Endothelial cell of umbilical vein (primary cell): Measurements from ENCODE around the gene LPP. TPM values are rescaled to one million over a fixed set of nuclear protein-coding genes. Genes with fewer than 3 reads are reported as not detected.

Experiments used
- BruUV-seq: library from RNA; stranded (reverse); fragments of 400-500 nt; replicated peaks from 2 replicates; lab custom pipeline; 2021; lab: Mats Ljungman, UMichigan
- CTCF ChIA-PET: fragments of 300-600, 350-600 bp; sonication (Branson Sonifier 250); formaldehyde crosslinking; loops from one replicate; lab custom pipeline; 2021; ENCODE audit warnings: antibody characterized with exemption, inconsistent platforms; lab: Charles Lee
- POLR2A ChIA-PET: fragments of 300-600, 350-600 bp; sonication (Branson Sonifier 250); formaldehyde crosslinking; loops from one replicate; lab custom pipeline; 2021; ENCODE audit warnings: antibody characterized with exemption, inconsistent platforms; lab: Charles Lee
- DNase-seq: peaks from one replicate; pipeline ENCODE4 v3.0.0-alpha.2; 2011; ENCODE audit warnings: low read depth, low spot score
- FAIRE-seq: peaks from 2 replicates; lab custom pipeline; 2011; peaks lifted over from hg19 to GRCh38; lab: Jason Lieb, UNC
- H2AFZ ChIP-seq: 2 replicates; pipeline ENCODE4 v1.6.0; 2012; ENCODE audit warnings: low read depth, low read length, control low read depth, inconsistent platforms
- H3K27ac ChIP-seq: 2 replicates; pipeline ENCODE4 v1.5.1; 2011; ENCODE audit warnings: low read depth, mild to moderate bottlenecking, control low read depth, low read length, moderate library complexity; ENCODE audit not compliant: insufficient read depth
- H3K27me3 ChIP-seq, 2 experiments: 2 replicates each; pipeline versions ENCODE4 v1.6.0 to v1.6.1; 2011; ENCODE audit warnings: low read length in 2 of 2, mixed read lengths in 1 of 2; ENCODE audit not compliant: control insufficient read depth in 2 of 2, insufficient read depth in 2 of 2
- H3K36me3 ChIP-seq, 2 experiments: 2 replicates in 1 of 2; 3 replicates in 1 of 2; pipeline ENCODE4 v1.5.1; 2011; ENCODE audit warnings: low read length in 2 of 2, mild to moderate bottlenecking in 1 of 2, moderate library complexity in 1 of 2; ENCODE audit not compliant: control insufficient read depth in 2 of 2, insufficient read depth in 2 of 2; ENCODE audit errors: extremely low read depth in 1 of 2
- H3K4me1 ChIP-seq: 3 replicates; pipeline ENCODE4 v1.5.1; 2011; ENCODE audit warnings: mild to moderate bottlenecking, low read length; ENCODE audit not compliant: control insufficient read depth, insufficient read depth; ENCODE audit errors: extremely low read depth
- H3K4me2 ChIP-seq: 2 replicates; pipeline ENCODE4 v1.6.1; 2011; ENCODE audit warnings: low read length, control low read depth, mixed read lengths; ENCODE audit not compliant: insufficient read depth
- H3K4me3 ChIP-seq, 3 experiments: fragments of 200-600 bp in 1 of 3; sonication (generic), shearing (Covaris generic) in 1 of 3; replicated peaks in 1 of 3; 2 replicates each; pipeline ENCODE4 v1.5.1; 2011 to 2016; ENCODE audit warnings: control low read depth in 3 of 3, low read length in 3 of 3, mild to moderate bottlenecking in 2 of 3, inconsistent platforms in 1 of 3, low read depth in 1 of 3, moderate library complexity in 1 of 3; ENCODE audit not compliant: insufficient read depth in 1 of 3
- H3K79me2 ChIP-seq: 2 replicates; pipeline ENCODE4 v1.6.0; 2012; ENCODE audit warnings: low read length, inconsistent platforms; ENCODE audit not compliant: control insufficient read depth, insufficient read depth
- H3K9ac ChIP-seq: replicated peaks from 2 replicates; pipeline ENCODE3; 2011; ENCODE audit warnings: low read length, control low read depth; ENCODE audit not compliant: insufficient read depth; ENCODE audit errors: extremely low read depth
- H3K9me1 ChIP-seq: replicated peaks from 3 replicates; pipeline ENCODE4 v1.6.0; 2011; ENCODE audit warnings: mild to moderate bottlenecking, low read length; ENCODE audit not compliant: control insufficient read depth, insufficient read depth; ENCODE audit errors: extremely low read depth
- H3K9me3 ChIP-seq: replicated peaks from 2 replicates; pipeline ENCODE4 v1.5.1; 2012; ENCODE audit warnings: low read length, inconsistent platforms; ENCODE audit not compliant: control insufficient read depth, insufficient read depth
- H4K20me1 ChIP-seq: replicated peaks from 2 replicates; pipeline ENCODE3; 2011; ENCODE audit warnings: mild to moderate bottlenecking, low read length; ENCODE audit not compliant: control insufficient read depth, insufficient read depth; ENCODE audit errors: extremely low read depth
- EZH2 ChIP-seq: IDR thresholded peaks from 2 replicates; pipeline ENCODE4 v1.6.1; 2012; ENCODE audit warnings: borderline replicate concordance, low read depth, mild to moderate bottlenecking, moderate library complexity, low read length, inconsistent platforms; ENCODE audit not compliant: severe bottlenecking
- FOS ChIP-seq: IDR thresholded peaks from 2 replicates; pipeline ENCODE4 v1.6.1; 2011; ENCODE audit warnings: mild to moderate bottlenecking, low read length, moderate library complexity, borderline replicate concordance; ENCODE audit not compliant: insufficient read depth
- GATA2 ChIP-seq: IDR thresholded peaks from 2 replicates; pipeline ENCODE4 v1.7.0; 2011; ENCODE audit warnings: low read depth, mild to moderate bottlenecking, moderate library complexity, mixed read lengths, low read length; ENCODE audit not compliant: insufficient read length, insufficient read depth
- JUN ChIP-seq: IDR thresholded peaks from 2 replicates; pipeline ENCODE4 v1.6.1; 2011; ENCODE audit warnings: borderline replicate concordance, low read depth; ENCODE audit not compliant: insufficient read length, insufficient read depth
- MYC ChIP-seq: IDR thresholded peaks from one replicate; pipeline ENCODE4 v1.6.1; 2011; ENCODE audit warnings: mild to moderate bottlenecking, low read depth, low read length
- POLR2A ChIP-seq: IDR thresholded peaks from 2 replicates; pipeline ENCODE4 v1.6.1; 2012; ENCODE audit warnings: low read depth, mild to moderate bottlenecking, control low read depth, low read length
- POLR2AphosphoS5 ChIP-seq: IDR thresholded peaks from 2 replicates; pipeline ENCODE4 v1.6.1; 2012; ENCODE audit warnings: low read depth, mild to moderate bottlenecking, control low read depth, low read length, moderate library complexity; ENCODE audit not compliant: insufficient read depth
- dilution Hi-C: fragments of 300-500 bp; cut with MboI; formaldehyde crosslinking; loops from one replicate; pipeline ENCODE4 v1.15.0; 2019; ENCODE audit warnings: low sequenced_read_pairs; ENCODE audit not compliant: extremely low pct_ligation_motif_present
- intact Hi-C: fragments of 100-400 bp; cut with micrococcal nuclease; formaldehyde crosslinking; loops from one replicate; pipeline ENCODE4 v1.10.0; 2022
- polyA plus RNA-seq, 4 experiments: library from polyadenylated mRNA; depleted of rRNA in 3 of 4; stranded (reverse) in 3 of 4; unstranded in 1 of 4; fragments of >200 nt; gene quantifications; 2 replicates each; pipeline versions ENCODE4 v1.2.1 to v1.2.3, GENCODE V29; 2011 to 2012; ENCODE audit warnings: missing spikeins in 1 of 4
- total RNA-seq: library from RNA; stranded (reverse); gene quantifications from 2 replicates; pipeline ENCODE4 v1.2.3, GENCODE V29; 2021
- TF ChIP-seq, protein P1 (sequence below), 2 donors: IDR thresholded peaks; 1 replicate in 1 of 2; 2 replicates in 1 of 2; pipeline ENCODE4 v1.5.1; 2011; ENCODE audit warnings: low read length in 2 of 2, mild to moderate bottlenecking in 2 of 2, moderate library complexity in 2 of 2, control low read depth in 1 of 2, inconsistent platforms in 1 of 2, low read depth in 1 of 2; ENCODE audit not compliant: insufficient read depth in 1 of 2; ENCODE audit errors: extremely low read depth in 1 of 2
- TF ChIP-seq, protein P2 (sequence below): IDR thresholded peaks from 2 replicates; pipeline ENCODE4 v1.6.1; 2011; ENCODE audit not compliant: insufficient read depth, insufficient read length

The LPP gene
- total and polyA plus RNA-seq, 2 donors (not counting 3 experiments of a cell fraction or from before 2014, with no cell fraction given), result 16.9 to 153 TPM

DNA sequence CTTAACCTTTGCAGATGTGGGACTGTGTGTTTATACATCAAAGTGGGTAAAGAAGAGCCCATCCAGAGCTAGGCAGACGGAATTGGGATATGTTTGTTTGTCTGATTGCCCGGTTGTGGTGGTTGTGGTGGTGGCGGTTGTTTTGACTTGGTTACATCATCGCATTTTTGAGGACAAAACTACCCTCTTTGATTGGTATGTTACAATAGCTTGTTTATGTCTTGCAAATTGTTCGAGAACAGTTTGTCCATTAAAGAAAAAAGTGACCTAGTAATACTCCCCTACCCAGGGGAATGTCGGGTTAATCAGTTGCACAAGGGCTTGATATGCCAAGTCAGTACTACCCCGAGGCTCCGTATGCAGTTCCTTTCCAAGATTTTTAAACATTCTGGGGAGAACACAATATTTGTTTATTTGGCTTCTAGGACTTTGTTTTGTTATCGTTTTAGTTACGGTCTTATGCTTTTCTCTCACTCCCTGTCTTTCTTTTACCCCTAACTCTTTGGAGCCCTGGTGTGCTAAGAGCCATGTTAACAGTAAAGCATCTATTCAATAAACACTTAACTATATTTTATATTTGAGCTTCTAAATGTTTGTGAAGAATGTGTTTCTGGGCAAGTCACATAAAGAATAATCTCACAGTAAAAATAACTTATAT lies 315.4 kb downstream of the LPP start:
- ChIA-PET CTCF (no interaction called here), POLR2A (interaction anchor here (0.6 kb wide), 1 partner anchor 101 kb away, joined by 3 read pairs; no protein-coding TSS in a partner anchor)
- TF ChIP-seq POLR2AphosphoS5 (no peak), GATA2 (no peak), FOS (no peak), POLR2A (no peak), JUN (no peak), MYC (no peak), EZH2 (no peak)
- TF ChIP-seq, protein P1, sequence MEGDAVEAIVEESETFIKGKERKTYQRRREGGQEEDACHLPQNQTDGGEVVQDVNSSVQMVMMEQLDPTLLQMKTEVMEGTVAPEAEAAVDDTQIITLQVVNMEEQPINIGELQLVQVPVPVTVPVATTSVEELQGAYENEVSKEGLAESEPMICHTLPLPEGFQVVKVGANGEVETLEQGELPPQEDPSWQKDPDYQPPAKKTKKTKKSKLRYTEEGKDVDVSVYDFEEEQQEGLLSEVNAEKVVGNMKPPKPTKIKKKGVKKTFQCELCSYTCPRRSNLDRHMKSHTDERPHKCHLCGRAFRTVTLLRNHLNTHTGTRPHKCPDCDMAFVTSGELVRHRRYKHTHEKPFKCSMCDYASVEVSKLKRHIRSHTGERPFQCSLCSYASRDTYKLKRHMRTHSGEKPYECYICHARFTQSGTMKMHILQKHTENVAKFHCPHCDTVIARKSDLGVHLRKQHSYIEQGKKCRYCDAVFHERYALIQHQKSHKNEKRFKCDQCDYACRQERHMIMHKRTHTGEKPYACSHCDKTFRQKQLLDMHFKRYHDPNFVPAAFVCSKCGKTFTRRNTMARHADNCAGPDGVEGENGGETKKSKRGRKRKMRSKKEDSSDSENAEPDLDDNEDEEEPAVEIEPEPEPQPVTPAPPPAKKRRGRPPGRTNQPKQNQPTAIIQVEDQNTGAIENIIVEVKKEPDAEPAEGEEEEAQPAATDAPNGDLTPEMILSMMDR (IDR thresholded peaks at IDR 0.05; ENCODE audit: extremely low read depth in 1 of 2, insufficient read depth in 1 of 2, low read depth in 1 of 2, low read length in 2 of 2), result no peak
- TF ChIP-seq, protein P2, sequence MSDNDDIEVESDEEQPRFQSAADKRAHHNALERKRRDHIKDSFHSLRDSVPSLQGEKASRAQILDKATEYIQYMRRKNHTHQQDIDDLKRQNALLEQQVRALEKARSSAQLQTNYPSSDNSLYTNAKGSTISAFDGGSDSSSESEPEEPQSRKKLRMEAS, result no peak
- Histone ChIP-seq H3K9me1 (no peaks in the 10 kb centered on the region), H3K36me3 (no peaks in the 10 kb centered on the region), H3K9ac (no peak overlapping the region), H3K4me1 (peaks cover 16% of the 10 kb centered on the region), H3K9me3 (no peaks in the 10 kb centered on the region), H3K4me2 (no peak overlapping the region), H3K4me3 (no peak overlapping the region), H2AFZ (no peak overlapping the region), H4K20me1 (no peaks in the 10 kb centered on the region), H3K27ac (no peak overlapping the region), H3K27me3 (no peaks in the 10 kb centered on the region), H3K79me2 (no peaks in the 10 kb centered on the region)
- intact Hi-C loops (loop anchor here (2.0 kb wide), 2 partner anchors 37 to 61 kb away; no protein-coding TSS in a partner anchor), dilution Hi-C loops (no loop called here)
- FAIRE-seq, result no peak
- no TSS peak for BruUV-seq
- DNase-seq, result no peak
